Measurements from ENCODE around the gene PHLDB1.
"Not testable (repeated sequence)": the region's sequence is repeated elsewhere in the genome, so short reads cannot be mapped to it uniquely, and the experiment has no call there.

Gene PHLDB1

DNA sequence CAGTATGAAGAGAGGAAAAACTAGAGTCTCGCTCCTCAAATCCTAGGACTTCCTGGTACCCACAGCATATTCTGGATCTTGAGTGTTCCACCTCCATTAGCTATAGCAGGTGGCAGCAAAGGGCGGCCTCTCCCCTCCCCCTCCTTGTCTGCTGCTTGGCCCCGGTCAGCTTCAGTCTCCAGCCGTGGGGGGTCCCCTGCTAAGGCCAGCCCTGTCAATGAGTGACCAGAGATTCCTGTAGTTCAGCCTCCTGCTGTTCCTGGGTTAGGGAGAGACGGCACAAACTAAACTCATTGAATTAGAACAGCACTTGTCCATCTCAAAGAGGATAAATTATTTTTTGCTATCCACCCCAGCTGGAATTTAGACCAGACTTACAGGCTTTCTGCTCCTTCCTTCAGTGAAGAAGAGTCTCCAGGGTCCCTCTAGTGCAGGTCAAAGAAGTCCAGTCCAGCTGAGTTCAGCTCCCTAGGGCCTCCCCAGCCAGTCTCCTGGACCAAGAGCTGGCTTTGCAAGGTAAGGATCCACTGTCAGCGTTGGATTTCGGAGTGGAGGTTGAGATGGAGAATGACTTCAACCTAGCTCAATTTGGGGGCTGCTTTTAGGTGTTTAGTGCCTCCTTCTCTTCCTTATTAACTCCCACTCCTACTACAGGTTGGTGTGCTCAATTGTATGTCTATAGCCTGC is 1.1 kb upstream of the PHLDB1 start:
- DNase-seq, result no peak

DNA sequence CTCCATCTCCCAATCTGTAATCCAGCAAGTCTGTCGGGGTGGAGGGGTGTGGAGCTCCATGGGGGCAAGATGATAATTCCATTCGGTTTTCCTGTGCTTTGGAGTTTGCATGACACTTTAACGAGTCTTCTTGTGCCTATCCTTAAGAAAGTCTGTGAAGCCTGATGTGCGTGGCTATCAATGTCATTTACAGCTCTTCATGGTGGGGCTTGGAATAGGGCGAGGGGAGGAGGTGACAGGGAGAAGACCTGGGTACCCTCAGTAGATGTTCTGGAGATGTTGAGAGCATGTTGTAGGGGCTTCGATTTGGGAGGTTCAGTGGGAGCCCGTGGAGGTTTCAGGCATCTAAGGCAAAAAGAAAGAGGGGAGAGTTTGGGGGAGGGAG is 579 bp upstream of the PHLDB1 start:
- DNase-seq, result no peak

DNA sequence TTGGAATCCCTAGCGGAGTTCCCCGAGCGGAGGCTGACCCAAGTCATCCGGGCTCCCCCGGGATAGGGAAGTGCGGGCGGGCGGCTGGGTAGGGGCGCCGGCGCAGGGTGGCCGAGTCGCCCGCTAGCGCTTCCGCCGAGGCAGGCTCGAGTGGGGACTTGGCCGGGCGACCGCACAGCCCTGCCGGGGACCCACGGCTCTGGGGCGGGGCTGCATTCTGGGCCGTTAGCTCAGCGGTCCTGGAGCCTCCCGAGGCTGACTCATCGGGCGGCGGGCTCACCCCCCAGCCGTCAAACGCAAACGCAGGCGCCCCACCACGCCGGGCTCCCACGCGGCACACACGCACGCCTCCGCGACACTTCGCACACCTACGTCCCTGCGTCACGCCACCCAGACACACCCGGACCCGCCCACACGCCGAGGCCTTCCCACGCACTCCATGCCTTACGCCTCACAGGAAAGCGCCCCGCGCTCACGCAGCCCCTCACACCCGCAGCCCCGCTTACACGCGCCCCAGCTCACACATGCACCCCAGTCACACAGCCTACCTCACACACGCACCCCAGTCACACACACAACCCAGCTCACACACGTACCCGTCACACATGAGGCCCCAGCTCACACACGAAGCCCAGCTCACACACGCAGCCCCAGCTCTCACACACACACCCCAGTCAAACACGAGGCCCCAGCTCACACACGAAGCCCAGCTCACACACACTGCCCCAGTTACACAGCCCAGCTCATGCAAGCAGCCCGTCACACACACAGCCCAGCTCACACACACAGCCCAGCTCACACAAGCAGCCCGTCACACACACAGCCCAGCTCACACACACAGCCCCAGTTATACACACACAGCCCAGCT is 1.2 kb downstream of the PHLDB1 start:
- DNase-seq, result peak; percentile 29

- no peak for DNase-seq
Observed at GRCh38 chr11:118609380-118610224, 2.2 kb downstream of the PHLDB1 start.

DNA sequence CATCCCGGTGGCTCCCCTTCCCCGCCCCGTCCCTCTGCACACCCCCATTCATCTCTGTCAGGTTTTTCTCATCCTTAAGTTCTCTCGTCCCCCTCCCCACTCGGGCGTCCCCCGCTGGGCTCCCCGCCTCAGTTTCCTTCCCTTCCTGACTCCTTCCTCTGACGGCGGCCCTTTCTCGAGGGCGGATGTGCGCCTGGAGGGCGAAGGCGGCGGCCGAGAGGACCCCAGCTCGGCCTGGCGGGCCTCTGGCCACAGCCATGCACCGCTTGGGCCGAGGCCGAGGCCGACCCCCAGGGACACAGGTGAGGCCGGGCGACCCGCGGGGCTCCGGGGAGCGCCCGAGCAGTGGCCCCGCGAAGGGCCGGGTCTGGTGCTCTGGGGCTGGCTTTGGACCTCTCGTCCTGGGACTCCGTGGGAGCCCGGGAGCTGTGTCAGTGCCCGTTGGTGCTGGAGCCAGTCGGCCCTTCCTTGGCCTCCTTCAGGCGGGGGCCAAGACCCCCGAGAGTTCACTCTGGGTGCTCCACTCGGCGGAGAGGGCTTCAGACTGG is 2.9 kb downstream of the PHLDB1 start:
- DNase-seq, result no peak

GRCh38 chr11:118610773-118611432 is 3.5 kb downstream of the PHLDB1 start:
- DNase-seq, result no peak

- DNase-seq, result not testable (repeated sequence)
Observed at GRCh38 chr11:118611433-118611795, 4.0 kb downstream of the PHLDB1 start.

DNA sequence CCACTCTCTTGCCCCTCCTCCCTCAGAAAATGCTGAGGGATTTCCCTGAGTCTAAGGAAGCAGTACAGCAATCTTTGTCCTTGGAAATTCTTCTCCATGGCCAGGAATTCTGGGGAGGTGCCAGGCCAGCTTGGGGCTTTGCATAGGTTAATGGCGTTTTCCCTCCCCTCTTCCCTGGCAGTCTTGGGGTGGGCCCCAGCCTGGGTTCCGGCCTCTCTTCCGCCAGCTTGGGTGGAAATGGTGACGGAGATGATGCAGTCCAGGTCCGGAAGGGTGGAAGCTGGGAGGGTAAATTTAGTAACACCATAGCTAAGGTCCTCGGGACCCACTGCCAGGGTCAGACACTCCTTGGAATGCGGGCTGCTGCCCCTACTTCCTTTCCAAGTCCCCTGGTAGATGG is 5.0 kb downstream of the PHLDB1 start:
- no peak for DNase-seq

DNA sequence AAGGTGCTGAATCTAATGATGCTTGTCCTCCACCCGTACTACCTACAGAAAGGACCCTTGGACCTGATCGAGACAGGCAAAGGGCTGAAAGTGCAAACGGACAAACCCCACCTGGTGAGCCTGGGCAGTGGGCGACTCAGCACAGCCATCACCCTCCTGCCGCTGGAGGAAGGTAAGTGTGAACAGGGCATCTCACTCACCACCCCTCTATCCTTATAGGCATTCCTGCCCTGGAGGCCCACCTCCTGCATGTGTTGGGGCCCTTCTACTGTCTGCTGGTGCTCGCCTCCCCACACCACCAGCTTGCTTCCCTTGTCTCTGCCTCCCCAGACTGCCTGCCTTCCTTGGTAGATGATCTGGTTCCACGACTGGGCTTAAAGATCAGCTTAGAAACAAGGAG is 7.1 kb downstream of the PHLDB1 start:
- DNase-seq, result no peak

DNA sequence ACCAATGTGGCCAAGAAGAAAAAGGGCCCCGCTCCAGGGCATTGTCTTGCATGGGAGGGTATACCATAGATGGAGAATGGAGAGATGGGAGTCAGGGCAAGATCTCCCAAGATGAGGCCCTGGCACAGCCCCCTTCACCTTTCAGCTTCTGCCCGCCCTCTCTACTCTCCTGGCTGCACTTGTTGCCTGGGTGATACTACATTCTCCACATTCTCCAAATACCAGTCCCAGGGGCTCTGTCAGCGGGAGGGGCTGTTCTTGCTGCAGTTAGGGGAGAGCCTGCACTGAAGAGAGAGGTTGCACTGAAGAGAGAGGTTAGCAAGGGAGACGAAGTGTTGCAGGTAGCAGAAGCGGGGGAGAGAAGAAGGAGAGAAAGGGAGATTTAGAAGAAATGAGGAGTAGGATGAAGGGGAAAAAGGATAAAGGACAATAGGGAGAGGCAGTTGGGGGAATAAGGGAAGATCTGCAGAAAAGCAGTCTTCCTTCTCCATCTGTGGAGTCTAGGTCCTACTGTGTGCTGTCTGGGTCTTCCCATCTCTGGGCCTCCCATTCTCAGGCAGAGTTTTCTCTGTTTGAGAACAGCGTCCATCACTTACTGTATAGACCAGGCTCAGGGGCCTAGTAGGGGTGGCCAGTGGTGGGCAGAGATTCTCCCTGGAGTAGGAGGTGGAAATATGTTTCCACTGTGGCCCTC is 8.0 kb downstream of the PHLDB1 start:
- no peak for DNase-seq

DNA sequence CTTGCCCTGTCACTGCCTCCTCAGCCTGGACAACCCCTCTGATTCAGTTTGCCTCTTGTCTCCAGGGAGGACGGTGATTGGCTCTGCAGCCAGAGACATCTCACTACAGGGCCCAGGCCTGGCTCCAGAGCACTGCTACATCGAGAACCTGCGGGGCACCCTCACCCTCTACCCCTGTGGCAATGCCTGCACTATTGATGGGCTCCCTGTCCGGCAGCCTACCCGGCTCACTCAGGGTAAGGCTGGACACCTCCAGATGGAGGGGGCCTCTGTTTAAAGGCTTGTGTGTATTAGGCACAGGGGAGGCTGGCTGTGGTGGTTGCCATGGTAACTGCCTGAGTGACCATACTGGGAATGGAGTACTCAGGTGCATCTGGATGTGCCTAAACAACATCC is 8.6 kb downstream of the PHLDB1 start:
- no peak for DNase-seq

DNA sequence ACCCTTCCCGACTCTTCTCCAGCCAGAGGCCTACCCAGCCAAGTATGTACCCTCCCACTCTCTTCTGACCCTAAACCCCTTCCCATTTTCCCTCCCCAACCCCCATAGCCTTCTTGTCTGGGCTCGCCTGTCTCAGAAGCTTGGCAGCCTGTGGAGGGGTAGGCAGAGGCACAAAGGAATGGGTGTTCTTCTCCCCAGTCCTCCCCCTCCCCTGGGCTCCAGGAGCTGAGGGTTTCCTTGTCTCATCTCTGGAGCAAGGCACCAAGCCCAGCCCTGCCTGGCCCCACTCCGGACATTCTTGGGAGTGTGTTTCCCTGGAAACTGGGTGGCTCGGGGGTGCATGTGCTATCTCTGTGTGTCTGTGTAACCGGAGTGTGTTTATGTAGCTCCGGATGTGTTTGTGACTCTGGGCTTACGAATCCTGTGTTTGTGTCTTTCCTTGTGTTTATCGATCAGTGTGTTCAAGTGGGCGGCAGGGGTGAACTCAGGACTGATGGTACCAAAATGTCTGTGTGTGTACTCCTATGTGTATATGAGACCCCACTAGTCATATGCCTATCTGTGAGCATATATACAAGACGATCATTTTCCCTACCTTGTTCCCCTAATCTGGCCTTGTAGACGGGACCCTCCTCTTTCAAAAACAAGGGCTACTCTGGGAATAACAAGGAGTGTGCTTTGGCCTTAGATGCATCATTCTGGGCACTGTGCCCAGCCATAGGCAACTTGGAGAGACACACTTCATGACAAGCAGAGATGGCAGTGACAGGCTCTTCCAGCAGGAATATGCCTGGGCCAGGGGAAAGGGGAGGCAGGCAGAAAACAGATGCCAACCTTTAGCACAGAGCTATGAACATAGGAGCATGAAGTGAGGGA is 10.9 kb downstream of the PHLDB1 start:
- DNase-seq, result no peak

DNA sequence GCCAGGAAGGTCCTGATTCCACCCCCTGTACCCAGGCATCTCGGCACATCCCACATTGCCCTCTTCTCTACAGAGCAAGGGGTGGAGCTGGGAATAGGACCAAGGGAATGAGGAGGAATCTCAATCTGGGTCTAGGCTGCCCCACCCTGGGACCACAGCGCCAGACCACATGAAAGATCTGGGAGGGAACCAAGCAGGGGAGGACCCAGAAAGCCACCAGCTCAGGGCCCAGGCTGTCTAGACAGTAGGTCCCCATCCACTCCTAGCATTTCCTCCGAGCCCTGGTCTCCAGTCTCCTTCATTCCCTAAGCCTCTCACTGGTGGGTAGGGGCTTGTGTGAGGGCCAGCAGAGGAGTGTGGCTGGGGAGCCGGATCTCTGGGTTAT is 11.6 kb downstream of the PHLDB1 start:
- no peak for DNase-seq

DNA sequence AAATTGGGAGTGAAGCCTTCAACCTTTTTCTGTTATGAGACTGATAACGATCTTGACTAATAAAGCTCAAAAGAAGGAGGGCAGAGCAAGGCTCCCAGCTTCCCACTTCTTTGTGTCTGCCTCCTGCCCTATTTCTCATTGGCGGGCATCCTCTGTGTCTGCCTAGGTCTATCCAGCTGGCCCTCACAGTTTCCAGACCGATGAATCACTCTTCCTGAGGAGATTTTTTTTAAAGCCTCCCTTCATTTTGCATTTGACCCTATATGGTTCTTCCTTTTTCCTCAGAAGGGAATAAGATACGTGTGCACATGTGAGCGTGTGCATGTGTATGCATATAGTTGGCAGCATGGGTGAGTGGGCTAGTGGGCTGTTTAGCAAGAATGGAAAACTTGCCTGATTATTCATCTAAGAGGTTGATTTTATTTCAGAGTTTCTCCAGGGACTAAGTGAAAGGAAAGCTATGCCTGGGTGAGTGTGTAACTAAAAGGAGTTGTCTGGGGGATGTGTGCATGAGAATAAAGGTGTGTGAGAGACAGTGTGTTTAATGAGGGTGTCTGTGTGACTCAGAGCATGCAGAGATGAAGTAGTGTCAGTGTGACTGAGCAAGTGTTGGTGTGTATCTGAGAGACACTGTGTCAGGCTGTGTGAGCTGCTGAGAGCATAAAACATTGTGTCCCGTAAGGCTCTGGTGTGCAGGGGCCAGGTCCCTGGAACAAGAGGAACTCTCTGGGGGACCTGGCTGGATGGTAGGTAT is 12.2 kb downstream of the PHLDB1 start:
- peak; percentile 29 for DNase-seq

- DNase-seq, result no peak
Observed at GRCh38 chr11:118620529-118621070, 13.2 kb downstream of the PHLDB1 start.

- DNase-seq, result no peak
Observed at GRCh38 chr11:118621071-118621783, 13.8 kb downstream of the PHLDB1 start.

- no peak for DNase-seq
Observed at GRCh38 chr11:118621784-118622375, 14.5 kb downstream of the PHLDB1 start.

DNA sequence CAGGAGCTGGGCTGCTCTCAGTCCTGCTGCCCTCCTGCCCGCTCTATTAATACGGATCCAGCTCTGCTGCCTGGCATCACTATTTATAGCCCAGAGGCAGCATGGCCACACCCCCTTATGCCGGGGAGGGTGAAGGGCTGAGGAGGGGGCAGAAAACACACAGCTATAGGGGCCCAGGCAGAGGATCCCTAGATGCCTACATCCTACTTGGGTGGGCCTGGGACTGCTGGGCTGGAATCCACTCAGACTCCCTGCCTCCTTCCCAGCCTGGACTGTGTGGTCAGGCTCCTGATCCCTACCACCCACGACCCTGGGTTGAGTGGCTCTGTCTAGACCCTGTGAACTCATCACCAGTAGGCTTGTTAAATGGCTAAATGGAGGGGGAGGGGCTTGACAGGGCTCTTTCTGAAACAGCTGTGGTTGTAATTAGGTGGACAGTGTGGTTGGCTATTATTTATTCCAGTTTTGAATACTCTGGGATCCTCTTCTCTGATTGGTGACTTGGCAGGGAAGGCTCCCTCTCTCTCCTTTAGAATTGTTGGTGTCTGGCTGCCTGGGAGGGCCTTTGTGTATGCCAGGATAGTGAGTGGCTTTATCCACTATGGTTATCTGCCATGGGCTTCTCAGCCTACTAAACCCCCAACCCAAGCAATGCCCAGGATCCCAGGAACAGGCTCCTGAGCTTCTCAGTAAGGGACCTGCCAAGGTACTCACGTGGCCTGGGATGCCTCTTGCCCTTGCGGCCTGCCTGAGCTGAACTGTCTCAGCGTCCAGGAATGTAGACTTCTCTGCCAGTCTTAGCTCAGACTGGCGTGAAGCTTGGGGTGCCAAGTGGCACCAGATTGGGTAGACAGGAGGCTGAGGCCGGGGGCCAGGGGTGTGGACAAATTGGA is 15.2 kb downstream of the PHLDB1 start:
- no peak for DNase-seq
